Progenitor cell of endocrine pancreas (in vitro differentiated cells): Measurements from ENCODE around the gene TCEA2. TPM values are rescaled to one million over a fixed set of nuclear protein-coding genes. Genes with fewer than 3 reads are reported as not detected.
A peak's percentile ranks its signal among the peaks of the same experiment; 100 is the strongest.
"Not testable (repeated sequence)": the region's sequence is repeated elsewhere in the genome, so short reads cannot be mapped to it uniquely, and the experiment has no call there.

ENCODE experiments used
- DNase-seq: peaks from one replicate; pipeline ENCODE4 v3.0.0; 2021; ENCODE audit warnings: low spot score; ENCODE audit not compliant: unreplicated experiment
- H3K27ac Mint-ChIP-seq: 2 replicates; pipeline ENCODE4 v1.8.0; 2021; ENCODE audit warnings: mild to moderate bottlenecking, moderate library complexity, mixed read lengths
- H3K27me3 Mint-ChIP-seq: 2 replicates; pipeline ENCODE4 v1.8.0; 2021; ENCODE audit warnings: mixed read lengths
- H3K36me3 Mint-ChIP-seq: 2 replicates; pipeline ENCODE4 v1.8.0; 2022; ENCODE audit warnings: mixed read lengths; ENCODE audit not compliant: insufficient read depth
- H3K4me1 Mint-ChIP-seq: 2 replicates; pipeline ENCODE4 v1.8.0; 2021; ENCODE audit warnings: low read depth, mixed read lengths
- H3K4me3 Mint-ChIP-seq: 2 replicates; pipeline ENCODE4 v1.8.0; 2021; ENCODE audit warnings: low read depth, mild to moderate bottlenecking, moderate library complexity, mixed read lengths
- H3K9me3 Mint-ChIP-seq: 2 replicates; pipeline ENCODE4 v1.8.0; 2021; ENCODE audit warnings: low read depth, mixed read lengths
- CTCF ChIP-seq: fragments of 200-600 bp; sonication (generic); IDR thresholded peaks from one replicate; pipeline ENCODE4 v1.5.0; 2021; ENCODE audit warnings: antibody characterized with exemption, mild to moderate bottlenecking; ENCODE audit not compliant: unreplicated experiment
- total RNA-seq: library from RNA; stranded (reverse); gene quantifications from 2 replicates; pipeline ENCODE4 v1.2.1, GENCODE V29; 2021

Gene TCEA2
- total RNA-seq, 1 donor from 2014 or later: 92.7 TPM

- Mint-ChIP-seq H3K27me3 (peaks cover 58% of the 10 kb centered on the region), H3K4me3 (peak overlapping the region; percentile 35), H3K4me1 (peaks cover 8% of the 10 kb centered on the region), H3K36me3 (no peaks in the 10 kb centered on the region), H3K27ac (no peak overlapping the region), H3K9me3 (no peaks in the 10 kb centered on the region)
- TF ChIP-seq CTCF: peak; percentile 68
- DNase-seq: peak; percentile 75
These were observed 20.4 kb downstream of the TCEA2 start for GRCh38 chr20:64083378-64083803.

- Mint-ChIP-seq H3K4me1 (peaks cover 7% of the 10 kb centered on the region), H3K9me3 (no peaks in the 10 kb centered on the region), H3K27ac (no peak within 1 kb of the TSS), H3K4me3 (peak within 1 kb of the TSS; percentile 74), H3K27me3 (peaks cover 64% of the 10 kb centered on the region), H3K36me3 (no peaks in the 10 kb centered on the region)
- no peak for TF ChIP-seq CTCF
- DNase-seq: no peak
These were observed 21.0 kb downstream of the TCEA2 start, which contains the start of gene LKAAEAR1 for GRCh38 chr20:64083804-64084684. LKAAEAR1 (minus strand) TSS chr20:64084398; CDS start chr20:64084219, 179 bp downstream.

DNA sequence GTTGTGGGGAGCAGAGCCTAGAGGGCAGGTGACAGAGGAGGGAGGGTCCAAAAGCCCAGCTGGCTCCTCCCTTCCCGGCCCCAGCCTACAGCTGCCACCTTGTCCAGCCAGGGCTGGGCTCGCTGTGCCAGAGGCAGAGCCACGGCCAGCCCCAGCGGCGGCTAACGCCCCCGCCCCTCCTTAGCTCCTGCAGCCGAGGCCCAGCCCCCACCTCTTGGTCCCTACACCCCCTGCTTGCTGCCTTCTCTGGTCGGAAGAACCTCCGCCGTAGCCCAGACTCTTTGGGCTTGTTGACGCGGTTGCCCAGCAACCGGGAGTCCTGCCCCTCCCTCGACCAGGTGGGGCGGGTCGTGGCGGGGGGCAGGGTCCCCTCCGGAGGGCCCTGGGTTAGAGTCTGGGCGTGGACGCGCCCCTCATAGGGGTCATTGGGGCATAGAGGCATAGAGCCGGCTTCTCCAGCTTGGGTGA is 21.7 kb downstream of the TCEA2 start:
- no peak for DNase-seq
- no peaks in the 10 kb centered on the region for H3K36me3 Mint-ChIP-seq
- no peak for TF ChIP-seq CTCF
- peak overlapping the region; percentile 74 for H3K4me3 Mint-ChIP-seq
- H3K4me1 Mint-ChIP-seq: peaks cover 6% of the 10 kb centered on the region
- H3K9me3 Mint-ChIP-seq: no peaks in the 10 kb centered on the region
- H3K27ac Mint-ChIP-seq: no peak overlapping the region
- peaks cover 68% of the 10 kb centered on the region for H3K27me3 Mint-ChIP-seq

- Mint-ChIP-seq H3K9me3 (no peaks in the 10 kb centered on the region), H3K27me3 (peaks cover 65% of the 10 kb centered on the region), H3K36me3 (no peaks in the 10 kb centered on the region), H3K27ac (no peak overlapping the region), H3K4me1 (peaks cover 2% of the 10 kb centered on the region), H3K4me3 (no peak overlapping the region)
- no peak for DNase-seq
- no peak for TF ChIP-seq CTCF
These were observed 23.8 kb downstream of the TCEA2 start for GRCh38 chr20:64086801-64087200.

DNA sequence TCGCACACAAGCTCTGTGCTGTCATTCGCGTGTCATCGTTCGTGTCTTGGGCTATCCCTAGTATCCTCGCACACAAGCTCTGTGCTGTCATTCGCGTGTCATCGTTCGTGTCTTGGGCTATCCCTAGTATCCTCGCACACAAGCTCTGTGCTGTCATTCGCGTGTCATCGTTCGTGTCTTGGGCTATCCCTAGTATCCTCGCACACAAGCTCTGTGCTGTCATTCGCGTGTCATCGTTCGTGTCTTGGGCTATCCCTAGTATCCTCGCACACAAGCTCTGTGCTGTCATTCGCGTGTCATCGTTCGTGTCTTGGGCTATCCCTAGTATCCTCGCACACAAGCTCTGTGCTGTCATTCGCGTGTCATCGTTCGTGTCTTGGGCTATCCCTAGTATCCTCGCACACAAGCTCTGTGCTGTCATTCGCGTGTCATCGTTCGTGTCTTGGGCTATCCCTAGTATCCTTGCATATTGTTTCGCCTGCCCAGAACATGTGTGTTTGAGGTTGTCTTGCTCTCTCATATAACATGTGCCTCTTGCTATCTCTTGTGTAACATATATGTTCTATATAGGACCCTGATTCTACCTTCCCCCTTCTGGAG is 24.3 kb downstream of the TCEA2 start:
- H3K9me3 Mint-ChIP-seq, H3K27ac Mint-ChIP-seq, DNase-seq, H3K36me3 Mint-ChIP-seq, H3K4me1 Mint-ChIP-seq, H3K4me3 Mint-ChIP-seq: not testable (repeated sequence)
- peaks cover 63% of the 10 kb centered on the region for H3K27me3 Mint-ChIP-seq

DNA sequence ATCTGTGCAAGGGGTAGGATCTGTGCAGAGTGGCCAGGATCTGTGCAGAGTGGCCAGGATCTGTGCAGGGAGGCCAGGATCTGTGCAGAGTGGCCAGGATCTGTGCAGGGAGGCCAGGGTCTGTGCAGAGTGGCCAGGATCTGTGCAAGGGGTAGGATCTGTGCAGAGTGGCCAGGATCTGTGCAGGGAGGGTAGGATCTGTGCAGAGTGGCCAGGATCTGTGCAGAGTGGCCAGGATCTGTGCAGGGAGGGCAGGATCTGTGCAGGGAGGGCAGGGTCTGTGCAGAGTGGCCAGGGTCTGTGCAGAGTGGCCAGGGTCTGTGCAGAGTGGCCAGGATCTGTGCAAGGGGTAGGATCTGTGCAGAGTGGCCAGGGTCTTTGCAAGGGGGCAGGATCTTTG is 25.6 kb downstream of the TCEA2 start:
- H3K4me1 Mint-ChIP-seq, H3K36me3 Mint-ChIP-seq, DNase-seq, H3K4me3 Mint-ChIP-seq, H3K27ac Mint-ChIP-seq, H3K9me3 Mint-ChIP-seq: not testable (repeated sequence)
- peaks cover 58% of the 10 kb centered on the region for H3K27me3 Mint-ChIP-seq
